Fibroblast of lung (primary cell): Measurements from ENCODE around the gene KBTBD13. TPM values are rescaled to one million over a fixed set of nuclear protein-coding genes. Genes with fewer than 3 reads are reported as not detected.

ENCODE experiments used
- DNase-seq, 2 donors: peaks; one replicate each; pipeline versions ENCODE4 v3.0.0 to v3.0.0-alpha.2; 2010; ENCODE audit warnings: low read depth in 2 of 2
- H2AFZ ChIP-seq: 2 replicates; pipeline ENCODE4 v1.5.1; 2012; ENCODE audit warnings: low read length, control low read depth, inconsistent platforms
- H3K27ac ChIP-seq: 2 replicates; pipeline ENCODE4 v1.5.1; 2011; ENCODE audit warnings: low read length, control low read depth; ENCODE audit not compliant: insufficient read depth
- H3K27me3 ChIP-seq: 2 replicates; pipeline ENCODE4 v1.5.1; 2011; ENCODE audit warnings: mild to moderate bottlenecking, low read length; ENCODE audit not compliant: control insufficient read depth, insufficient read depth
- H3K36me3 ChIP-seq: 2 replicates; pipeline ENCODE4 v1.5.1; 2011; ENCODE audit warnings: low read length; ENCODE audit not compliant: control insufficient read depth, insufficient read depth
- H3K4me1 ChIP-seq: 2 replicates; pipeline ENCODE4 v1.5.1; 2011; ENCODE audit warnings: low read length; ENCODE audit not compliant: control insufficient read depth, insufficient read depth; ENCODE audit errors: extremely low read depth
- H3K4me2 ChIP-seq: 2 replicates; pipeline ENCODE4 v1.5.1; 2011; ENCODE audit warnings: low read length, control low read depth; ENCODE audit not compliant: insufficient read depth; ENCODE audit errors: extremely low read depth
- H3K4me3 ChIP-seq, 4 experiments: fragments of 200-600 bp in 1 of 4; sonication (generic) in 1 of 4; replicated peaks in 1 of 4; 2 replicates each; pipeline ENCODE4 v1.5.1; 2011 to 2016; ENCODE audit warnings: low read length in 4 of 4, low read depth in 3 of 4, mild to moderate bottlenecking in 3 of 4, control low read depth in 2 of 4, inconsistent platforms in 1 of 4, mixed read lengths in 1 of 4; ENCODE audit not compliant: insufficient read depth in 1 of 4; ENCODE audit errors: control extremely low read depth in 1 of 4
- H3K79me2 ChIP-seq: 2 replicates; pipeline ENCODE4 v1.5.1; 2012; ENCODE audit warnings: mild to moderate bottlenecking, low read length, inconsistent platforms; ENCODE audit not compliant: control insufficient read depth, insufficient read depth
- H3K9ac ChIP-seq: 2 replicates; pipeline ENCODE4 v1.5.1; 2011; ENCODE audit warnings: mild to moderate bottlenecking, low read length, control low read depth; ENCODE audit not compliant: insufficient read depth
- H3K9me3 ChIP-seq: 2 replicates; pipeline ENCODE4 v1.5.1; 2012; ENCODE audit warnings: low read depth, low read length; ENCODE audit not compliant: control insufficient read depth, insufficient read depth
- H4K20me1 ChIP-seq: 2 replicates; pipeline ENCODE4 v1.5.1; 2011; ENCODE audit warnings: low read length; ENCODE audit not compliant: control insufficient read depth, insufficient read depth; ENCODE audit errors: extremely low read depth
- EZH2 ChIP-seq: IDR thresholded peaks from 2 replicates; pipeline ENCODE4 v1.5.1; 2012; ENCODE audit warnings: low read length, control low read depth, mild to moderate bottlenecking; ENCODE audit errors: missing control alignments
- polyA plus RNA-seq, 2 donors: library from polyadenylated mRNA; depleted of rRNA in 1 of 2; stranded (reverse) in 1 of 2; unstranded in 1 of 2; fragments of >200 nt; gene quantifications; 2 replicates each; pipeline ENCODE4 v1.2.1, GENCODE V29; 2011 to 2012; ENCODE audit warnings: missing spikeins in 1 of 2
- total RNA-seq: library from RNA; depleted of rRNA; stranded (reverse); fragments of >200 nt; gene quantifications from 2 replicates; pipeline ENCODE4 v1.2.1, GENCODE V29; 2014
- TF ChIP-seq, protein P1 (sequence below), 2 donors: IDR thresholded peaks in 1 of 2; conservative IDR thresholded peaks in 1 of 2; 1 replicate in 1 of 2; 2 replicates in 1 of 2; pipeline ENCODE4 v1.5.1; 2011 to 2012; ENCODE audit warnings: low read length in 2 of 2, control low read depth in 1 of 2, inconsistent platforms in 1 of 2, low read depth in 1 of 2, mild to moderate bottlenecking in 1 of 2

The KBTBD13 gene
- total and polyA plus RNA-seq, 2 donors (not counting 1 experiment from before 2014, with no cell fraction given): 0.02 TPM; not detected in 1

- no peaks in the 10 kb centered on the region for H3K79me2 ChIP-seq
- H3K4me2 ChIP-seq: no peak overlapping the region
- no peak overlapping the region for H3K9ac ChIP-seq
- DNase-seq: no peak
- no peak overlapping the region for H3K4me3 ChIP-seq
- no peaks in the 10 kb centered on the region for H3K27me3 ChIP-seq
- peaks cover 6% of the 10 kb centered on the region for H3K36me3 ChIP-seq
- H3K9me3 ChIP-seq: no peaks in the 10 kb centered on the region
- no peak overlapping the region for H3K27ac ChIP-seq
- no peak for TF ChIP-seq EZH2
- TF ChIP-seq, protein P1, sequence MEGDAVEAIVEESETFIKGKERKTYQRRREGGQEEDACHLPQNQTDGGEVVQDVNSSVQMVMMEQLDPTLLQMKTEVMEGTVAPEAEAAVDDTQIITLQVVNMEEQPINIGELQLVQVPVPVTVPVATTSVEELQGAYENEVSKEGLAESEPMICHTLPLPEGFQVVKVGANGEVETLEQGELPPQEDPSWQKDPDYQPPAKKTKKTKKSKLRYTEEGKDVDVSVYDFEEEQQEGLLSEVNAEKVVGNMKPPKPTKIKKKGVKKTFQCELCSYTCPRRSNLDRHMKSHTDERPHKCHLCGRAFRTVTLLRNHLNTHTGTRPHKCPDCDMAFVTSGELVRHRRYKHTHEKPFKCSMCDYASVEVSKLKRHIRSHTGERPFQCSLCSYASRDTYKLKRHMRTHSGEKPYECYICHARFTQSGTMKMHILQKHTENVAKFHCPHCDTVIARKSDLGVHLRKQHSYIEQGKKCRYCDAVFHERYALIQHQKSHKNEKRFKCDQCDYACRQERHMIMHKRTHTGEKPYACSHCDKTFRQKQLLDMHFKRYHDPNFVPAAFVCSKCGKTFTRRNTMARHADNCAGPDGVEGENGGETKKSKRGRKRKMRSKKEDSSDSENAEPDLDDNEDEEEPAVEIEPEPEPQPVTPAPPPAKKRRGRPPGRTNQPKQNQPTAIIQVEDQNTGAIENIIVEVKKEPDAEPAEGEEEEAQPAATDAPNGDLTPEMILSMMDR (conservative IDR thresholded peaks at IDR 0.05 in 1 of 2, IDR thresholded peaks at IDR 0.05 in 1 of 2; ENCODE audit: low read depth in 1 of 2, low read length in 2 of 2): no peak
- no peaks in the 10 kb centered on the region for H4K20me1 ChIP-seq
- H3K4me1 ChIP-seq: no peaks in the 10 kb centered on the region
- H2AFZ ChIP-seq: no peak overlapping the region
Observed at GRCh38 chr15:65102912-65103311, 26.4 kb downstream of the KBTBD13 start.

- no peak overlapping the region for H3K4me2 ChIP-seq
- H3K4me1 ChIP-seq: no peaks in the 10 kb centered on the region
- no peak for DNase-seq
- H3K4me3 ChIP-seq: no peak overlapping the region
- no peaks in the 10 kb centered on the region for H3K79me2 ChIP-seq
- H3K36me3 ChIP-seq: peaks cover 2% of the 10 kb centered on the region
- no peak overlapping the region for H3K9ac ChIP-seq
- TF ChIP-seq, protein P1 (conservative IDR thresholded peaks at IDR 0.05 in 1 of 2, IDR thresholded peaks at IDR 0.05 in 1 of 2; ENCODE audit: low read depth in 1 of 2, low read length in 2 of 2): no peak
- no peaks in the 10 kb centered on the region for H3K27me3 ChIP-seq
- no peak overlapping the region for H3K27ac ChIP-seq
- H2AFZ ChIP-seq: no peak overlapping the region
- no peaks in the 10 kb centered on the region for H3K9me3 ChIP-seq
- H4K20me1 ChIP-seq: no peaks in the 10 kb centered on the region
Observed at GRCh38 chr15:65105038-65105437, 28.5 kb downstream of the KBTBD13 start.

DNA sequence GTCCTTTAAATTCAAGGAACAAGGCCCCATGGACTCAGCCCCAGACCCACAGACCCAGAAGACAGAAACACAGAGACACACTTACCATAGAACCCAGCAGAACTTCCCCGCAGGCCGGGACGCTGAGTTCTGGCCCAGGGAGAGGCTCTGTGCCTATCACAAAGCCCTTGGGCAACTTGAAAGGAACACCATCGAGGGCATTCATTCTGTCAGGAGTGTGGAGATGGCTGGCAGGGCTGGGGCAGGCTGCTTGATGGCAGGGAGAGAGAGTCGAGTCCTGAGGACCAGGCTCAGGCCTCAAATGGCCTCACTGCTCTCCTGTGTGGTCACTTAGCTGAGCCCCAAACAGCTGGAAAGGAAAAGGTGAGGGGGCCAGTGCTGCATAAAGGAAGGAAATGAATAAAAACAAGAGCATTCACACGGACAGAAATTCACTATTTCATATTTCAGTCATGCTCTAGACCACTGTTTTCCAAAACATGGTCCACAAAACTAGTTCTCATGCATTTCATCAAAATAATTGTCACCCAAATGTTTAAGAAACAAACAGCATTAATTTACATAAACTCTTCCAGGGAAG lies 29.6 kb downstream of the KBTBD13 start:
- H3K27me3 ChIP-seq: no peaks in the 10 kb centered on the region
- no peak for DNase-seq
- no peak overlapping the region for H3K4me3 ChIP-seq
- TF ChIP-seq, protein P1 (conservative IDR thresholded peaks at IDR 0.05 in 1 of 2, IDR thresholded peaks at IDR 0.05 in 1 of 2; ENCODE audit: low read depth in 1 of 2, low read length in 2 of 2): no peak
- TF ChIP-seq EZH2: no peak
- H3K79me2 ChIP-seq: no peaks in the 10 kb centered on the region
- no peak overlapping the region for H3K4me2 ChIP-seq
- H3K4me1 ChIP-seq: no peaks in the 10 kb centered on the region
- peaks cover 2% of the 10 kb centered on the region for H3K36me3 ChIP-seq
- no peaks in the 10 kb centered on the region for H3K9me3 ChIP-seq
- H2AFZ ChIP-seq: no peak overlapping the region
- H3K9ac ChIP-seq: no peak overlapping the region
- H4K20me1 ChIP-seq: no peaks in the 10 kb centered on the region
- no peak overlapping the region for H3K27ac ChIP-seq
